SU-DHL-6 (cell line): ENCODE measurements around the gene NOS1AP.

Source experiments
- H2AFZ ChIP-seq: fragments of 200-600 bp; sonication (generic); 2 replicates; pipeline ENCODE4 v1.6.1; 2014; ENCODE audit warnings: low read depth, mild to moderate bottlenecking, moderate library complexity, mixed read lengths, antibody characterized with exemption, low read length; ENCODE audit not compliant: severe bottlenecking
- H3F3A ChIP-seq: fragments of 200-600 bp; shearing (Covaris generic); 2 replicates; pipeline ENCODE4 v1.6.0; 2016; ENCODE audit warnings: antibody characterized with exemption, mild to moderate bottlenecking; ENCODE audit not compliant: insufficient read depth
- H3K27ac ChIP-seq: fragments of 200-600 bp; sonication (generic); 2 replicates; pipeline ENCODE4 v1.5.1; 2016; ENCODE audit warnings: low read depth, mild to moderate bottlenecking, low read length, moderate library complexity, mixed read lengths
- H3K27me3 ChIP-seq: fragments of 200-600 bp; sonication (generic), shearing (Covaris generic); 2 replicates; pipeline ENCODE4 v1.6.0; 2014; ENCODE audit warnings: mild to moderate bottlenecking, low read length
- H3K36me3 ChIP-seq: fragments of 200-600 bp; sonication (generic); 2 replicates; pipeline ENCODE4 v1.6.1; 2014; ENCODE audit warnings: mild to moderate bottlenecking, low read length, mixed read lengths
- H3K4me2 ChIP-seq: fragments of 300-600, 200-600 bp; shearing (Covaris generic), sonication (generic); 2 replicates; pipeline ENCODE4 v1.6.0; 2014; ENCODE audit warnings: low read length, low read depth, mild to moderate bottlenecking; ENCODE audit not compliant: poor library complexity, severe bottlenecking
- H3K4me3 ChIP-seq: fragments of 200-600 bp; sonication (generic); 2 replicates; pipeline ENCODE4 v1.5.1; 2014; ENCODE audit warnings: antibody characterized with exemption, low read length, mild to moderate bottlenecking, mixed read lengths; ENCODE audit not compliant: insufficient read depth, poor library complexity, severe bottlenecking
- H3K79me2 ChIP-seq: fragments of 200-600 bp; sonication (generic); 2 replicates; pipeline ENCODE4 v1.6.1; 2014; ENCODE audit warnings: mild to moderate bottlenecking, low read length, moderate library complexity; ENCODE audit not compliant: insufficient read depth
- H3K9ac ChIP-seq: fragments of 200-600 bp; sonication (generic); 2 replicates; pipeline ENCODE4 v1.7.0; 2014; ENCODE audit warnings: mild to moderate bottlenecking, low read length
- H3K9me2 ChIP-seq: fragments of 200-600 bp; sonication (generic); replicated peaks from 2 replicates; pipeline ENCODE4 v1.6.1; 2014; ENCODE audit warnings: low read length; ENCODE audit not compliant: insufficient read depth
- H3K9me3 ChIP-seq: fragments of 200-600 bp; sonication (generic); 2 replicates; pipeline ENCODE4 v1.6.1; 2014; ENCODE audit warnings: low read length, mixed read lengths; ENCODE audit not compliant: insufficient read depth
- H4K20me1 ChIP-seq: fragments of 200-600 bp; sonication (generic); 2 replicates; pipeline ENCODE4 v1.6.1; 2014; ENCODE audit warnings: low read depth, mild to moderate bottlenecking, antibody characterized with exemption, low read length, moderate library complexity, mixed read lengths
- CTCF ChIP-seq: fragments of 200-600 bp; sonication (generic); IDR thresholded peaks from one replicate; pipeline ENCODE4 v1.5.1; 2017; ENCODE audit warnings: antibody characterized with exemption, mild to moderate bottlenecking, low read length, moderate library complexity; ENCODE audit not compliant: insufficient read depth, poor library complexity, severe bottlenecking
- EZH2phosphoT487 ChIP-seq: fragments of 200-600 bp; sonication (generic), shearing (Covaris generic); conservative IDR thresholded peaks from 2 replicates; pipeline ENCODE4 v1.6.1; 2018; ENCODE audit warnings: mild to moderate bottlenecking, antibody characterized with exemption, low read length, moderate library complexity, mixed read lengths

The NOS1AP gene

GRCh38 chr1:162336621-162337285 lies 267.3 kb downstream of the NOS1AP start:
- H3K27ac ChIP-seq, result no peak overlapping the region
- H3K9me2 ChIP-seq, result no peaks in the 10 kb centered on the region
- H3F3A ChIP-seq, result no peaks in the 10 kb centered on the region
- H3K9me3 ChIP-seq, result no peaks in the 10 kb centered on the region
- H3K36me3 ChIP-seq, result no peaks in the 10 kb centered on the region
- TF ChIP-seq CTCF, result no peak
- TF ChIP-seq EZH2phosphoT487, result no peak
- H3K4me2 ChIP-seq, result no peak overlapping the region
- H2AFZ ChIP-seq, result no peak overlapping the region
- H3K27me3 ChIP-seq, result no peaks in the 10 kb centered on the region
- no peaks in the 10 kb centered on the region for H3K79me2 ChIP-seq
- H4K20me1 ChIP-seq, result no peaks in the 10 kb centered on the region
- H3K4me3 ChIP-seq, result no peak overlapping the region
- H3K9ac ChIP-seq, result no peak overlapping the region

- H3F3A ChIP-seq, result no peaks in the 10 kb centered on the region
- H3K36me3 ChIP-seq, result no peaks in the 10 kb centered on the region
- H3K9me2 ChIP-seq, result no peaks in the 10 kb centered on the region
- H3K4me3 ChIP-seq, result no peak overlapping the region
- no peaks in the 10 kb centered on the region for H3K79me2 ChIP-seq
- H3K27ac ChIP-seq, result no peak overlapping the region
- H3K4me2 ChIP-seq, result no peak overlapping the region
- no peaks in the 10 kb centered on the region for H4K20me1 ChIP-seq
- no peak overlapping the region for H3K9ac ChIP-seq
- no peaks in the 10 kb centered on the region for H3K27me3 ChIP-seq
- TF ChIP-seq CTCF (no peak), EZH2phosphoT487 (no peak)
- H2AFZ ChIP-seq, result no peak overlapping the region
- no peaks in the 10 kb centered on the region for H3K9me3 ChIP-seq
Measured at GRCh38 chr1:162342452-162342983, 273.0 kb downstream of the NOS1AP start.

GRCh38 chr1:162343470-162343869 lies 274.0 kb downstream of the NOS1AP start:
- Histone ChIP-seq H3K9ac (no peak overlapping the region), H2AFZ (no peak overlapping the region), H3K9me3 (no peaks in the 10 kb centered on the region), H3K9me2 (no peaks in the 10 kb centered on the region), H3K4me3 (no peak overlapping the region), H3K79me2 (no peaks in the 10 kb centered on the region), H3K27me3 (no peaks in the 10 kb centered on the region), H4K20me1 (no peaks in the 10 kb centered on the region), H3K27ac (no peak overlapping the region), H3F3A (no peaks in the 10 kb centered on the region), H3K4me2 (no peak overlapping the region), H3K36me3 (no peaks in the 10 kb centered on the region)
- TF ChIP-seq EZH2phosphoT487 (no peak), CTCF (no peak)
